ENCODE data around the gene PIK3IP1. TPM values are rescaled to one million over a fixed set of nuclear protein-coding genes. Genes with fewer than 3 reads are reported as not detected.

Gene PIK3IP1
- total RNA-seq, 1 donor from 2014 or later = 5.0 TPM

- no peak overlapping the region for H3K4me3 Mint-ChIP-seq (ENCODE audit: unreplicated experiment)
- H3K27me3 Mint-ChIP-seq (ENCODE audit: low read depth) = no peaks in the 10 kb centered on the region
- peak; percentile 5 for DNase-seq (ENCODE audit: low spot score)
- H3K4me1 Mint-ChIP-seq (ENCODE audit: low read depth) = peaks cover 15% of the 10 kb centered on the region
- no peaks in the 10 kb centered on the region for H3K9me3 Mint-ChIP-seq (ENCODE audit: low read depth)
- TF ChIP-seq CTCF (IDR thresholded peaks at IDR 0.05) = no peak
- H3K36me3 Mint-ChIP-seq (ENCODE audit: low read depth) = peaks cover 36% of the 10 kb centered on the region
- no peak overlapping the region for H3K27ac Mint-ChIP-seq (ENCODE audit: unreplicated experiment)
Measured at GRCh38 chr22:31268281-31268680, 24.0 kb downstream of the PIK3IP1 start.

GRCh38 chr22:31263896-31264640 lies 28.2 kb downstream of the PIK3IP1 start:
- Mint-ChIP-seq H3K27ac (ENCODE audit: unreplicated experiment) (peak overlapping the region; percentile 45), H3K4me3 (ENCODE audit: unreplicated experiment) (no peak overlapping the region), H3K9me3 (ENCODE audit: low read depth) (no peaks in the 10 kb centered on the region), H3K27me3 (ENCODE audit: low read depth) (no peaks in the 10 kb centered on the region), H3K4me1 (ENCODE audit: low read depth) (no peaks in the 10 kb centered on the region), H3K36me3 (ENCODE audit: low read depth) (peaks cover 50% of the 10 kb centered on the region)
- DNase-seq (ENCODE audit: low spot score) = no peak
- TF ChIP-seq CTCF (IDR thresholded peaks at IDR 0.05) = no peak

- H3K27ac Mint-ChIP-seq (ENCODE audit: unreplicated experiment) = no peak overlapping the region
- TF ChIP-seq CTCF (IDR thresholded peaks at IDR 0.05) = no peak
Measured at GRCh38 chr22:31262312-31263133, 29.8 kb downstream of the PIK3IP1 start.

GRCh38 chr22:31260474-31260856 lies 31.8 kb downstream of the PIK3IP1 start:
- DNase-seq (ENCODE audit: low spot score) = no peak
- Mint-ChIP-seq H3K27me3 (ENCODE audit: low read depth) (no peaks in the 10 kb centered on the region), H3K36me3 (ENCODE audit: low read depth) (peaks cover 43% of the 10 kb centered on the region), H3K9me3 (ENCODE audit: low read depth) (no peaks in the 10 kb centered on the region), H3K4me1 (ENCODE audit: low read depth) (no peaks in the 10 kb centered on the region), H3K4me3 (ENCODE audit: unreplicated experiment) (no peak overlapping the region), H3K27ac (ENCODE audit: unreplicated experiment) (no peak overlapping the region)
- TF ChIP-seq CTCF (IDR thresholded peaks at IDR 0.05) = no peak

More at GRCh38 chr22:31262312-31263133, 29.8 kb downstream of the PIK3IP1 start:
- H3K27me3 Mint-ChIP-seq (ENCODE audit: low read depth) = no peaks in the 10 kb centered on the region
- no peaks in the 10 kb centered on the region for H3K4me1 Mint-ChIP-seq (ENCODE audit: low read depth)
- H3K4me3 Mint-ChIP-seq (ENCODE audit: unreplicated experiment) = no peak overlapping the region
- no peaks in the 10 kb centered on the region for H3K9me3 Mint-ChIP-seq (ENCODE audit: low read depth)
- peaks cover 52% of the 10 kb centered on the region for H3K36me3 Mint-ChIP-seq (ENCODE audit: low read depth)
- no peak for DNase-seq (ENCODE audit: low spot score)

GRCh38 chr22:31259798-31260473 lies 32.4 kb downstream of the PIK3IP1 start:
- TF ChIP-seq CTCF (IDR thresholded peaks at IDR 0.05) = no peak
- no peaks in the 10 kb centered on the region for H3K27me3 Mint-ChIP-seq (ENCODE audit: low read depth)

More at GRCh38 chr22:31259798-31260473, 32.4 kb downstream of the PIK3IP1 start:
- no peak for DNase-seq (ENCODE audit: low spot score)
- H3K4me3 Mint-ChIP-seq (ENCODE audit: unreplicated experiment) = no peak overlapping the region
- H3K9me3 Mint-ChIP-seq (ENCODE audit: low read depth) = no peaks in the 10 kb centered on the region
- H3K36me3 Mint-ChIP-seq (ENCODE audit: low read depth) = peaks cover 43% of the 10 kb centered on the region
- H3K4me1 Mint-ChIP-seq (ENCODE audit: low read depth) = peaks cover 4% of the 10 kb centered on the region
- no peak overlapping the region for H3K27ac Mint-ChIP-seq (ENCODE audit: unreplicated experiment)

All from chondrocyte (in vitro differentiated cells).